GM19240 (cell line): ENCODE data around the gene CSNK1A1.
"Not testable (repeated sequence)": the region's sequence is repeated elsewhere in the genome, so short reads cannot be mapped to it uniquely, and the experiment has no call there.

Source experiments
- DNase-seq: peaks from one replicate; pipeline ENCODE4 v3.0.0; 2011; ENCODE audit warnings: low spot score; ENCODE audit not compliant: insufficient read length

CSNK1A1 gene

GRCh38 chr5:149551227-149552037 is at the start of gene CSNK1A1:
Gene CSNK1A1, minus strand, starts transcription at chr5:149551439. Its CDS starts 475 bp downstream, at chr5:149550964.
- peak; percentile 90 for DNase-seq

DNA sequence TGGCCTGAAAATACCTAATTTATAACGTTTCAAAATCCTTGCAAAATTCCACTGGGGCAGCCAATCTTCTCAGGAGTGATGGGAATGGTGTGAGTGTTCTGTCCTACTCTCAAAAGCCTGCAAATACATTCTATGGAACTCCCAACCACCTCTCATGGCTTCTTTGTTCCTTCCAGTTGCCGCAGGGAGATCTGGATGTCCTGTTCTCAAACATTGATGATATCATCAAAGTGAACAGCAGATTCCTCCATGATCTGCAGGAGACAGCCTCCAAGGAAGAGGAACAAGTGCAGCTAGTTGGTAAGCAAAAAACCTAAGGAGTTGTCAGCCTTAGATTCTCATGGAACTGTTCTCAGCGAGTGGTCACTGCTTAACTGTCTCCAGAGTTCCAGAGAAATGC is 49.7 kb upstream of the CSNK1A1 start:
- DNase-seq, result no peak

DNA sequence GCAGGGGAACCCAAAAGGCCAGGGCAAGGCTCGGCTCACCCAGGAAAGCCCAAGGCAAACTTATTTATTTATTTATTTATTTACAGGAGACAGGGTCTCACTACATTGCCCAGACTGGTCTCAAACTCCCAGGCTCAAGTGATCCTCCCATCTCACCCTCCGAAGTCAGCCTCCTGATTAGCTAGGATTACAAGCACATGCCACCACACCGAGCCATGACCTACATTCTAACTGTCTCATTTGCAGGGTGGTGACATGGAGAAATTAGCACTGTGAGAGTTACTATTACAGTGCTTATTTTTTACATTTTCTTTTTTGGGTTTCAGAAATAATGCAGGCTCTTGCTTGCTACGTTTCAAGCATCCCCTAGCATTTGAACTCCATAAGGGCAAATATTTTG is 48.1 kb upstream of the CSNK1A1 start:
- no peak for DNase-seq

- DNase-seq, result no peak
Observed at GRCh38 chr5:149598966-149599365, 47.7 kb upstream of the CSNK1A1 start.

DNA sequence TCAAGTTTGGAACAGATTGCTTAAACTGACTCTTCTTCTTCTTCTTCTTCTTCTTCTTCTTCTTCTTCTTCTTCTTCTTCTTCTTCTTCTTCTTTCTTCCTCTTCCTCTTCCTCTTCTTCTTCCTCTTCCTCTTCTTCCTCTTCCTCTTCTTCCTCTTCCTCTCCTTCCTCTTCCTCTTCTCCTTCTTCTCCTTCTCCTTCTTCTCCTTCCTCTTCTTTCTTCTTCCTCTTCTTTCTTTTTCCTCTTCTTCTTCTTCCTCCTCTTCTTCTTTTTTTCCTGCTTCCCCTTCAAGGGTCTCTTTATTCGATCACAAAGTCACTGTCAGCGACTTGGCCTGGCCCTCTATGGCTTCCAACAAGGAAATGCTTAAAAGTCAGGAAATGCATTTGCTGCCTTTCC is 47.0 kb upstream of the CSNK1A1 start:
- DNase-seq, result not testable (repeated sequence)

DNA sequence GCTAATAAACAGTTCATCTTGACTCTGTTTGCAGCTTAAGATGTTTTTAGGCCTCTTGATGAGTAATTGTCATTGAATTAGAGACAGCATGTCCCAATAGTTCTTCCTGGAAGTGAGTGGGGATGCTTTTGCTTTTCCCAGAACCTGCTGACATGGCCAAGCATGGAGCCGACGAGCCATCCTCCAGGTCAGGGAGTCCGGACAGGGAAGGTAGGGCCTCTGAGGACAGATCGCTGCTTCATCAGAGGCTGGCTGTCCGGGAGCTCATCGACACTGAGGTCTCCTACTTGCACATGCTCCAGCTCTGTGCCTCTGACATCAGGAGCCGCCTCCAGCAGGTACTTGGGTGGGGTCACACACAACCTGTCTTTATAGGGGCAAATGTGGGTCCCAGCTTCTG is 46.4 kb upstream of the CSNK1A1 start:
- no peak for DNase-seq

GRCh38 chr5:149596712-149597111 is 45.5 kb upstream of the CSNK1A1 start:
- no peak for DNase-seq

DNA sequence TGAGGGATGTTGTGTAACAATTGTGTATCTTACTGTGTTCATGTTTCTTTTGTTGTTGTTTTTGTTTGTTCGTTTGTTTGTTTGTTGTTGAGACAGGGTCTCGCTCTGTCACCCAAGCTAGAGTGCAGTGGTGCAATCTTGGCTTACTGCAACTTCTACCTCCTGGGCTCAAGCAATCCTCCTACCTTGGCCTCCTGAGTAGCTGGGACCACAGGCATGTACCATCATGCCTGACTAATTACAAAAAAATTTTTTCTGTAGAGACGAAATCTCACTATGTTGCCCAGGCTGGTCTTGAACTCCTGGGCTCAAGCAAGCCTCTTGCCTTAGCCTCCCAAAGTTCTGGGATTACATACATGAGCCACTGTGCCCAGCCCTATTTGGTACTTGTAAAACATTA is 43.9 kb upstream of the CSNK1A1 start:
- DNase-seq, result not testable (repeated sequence)

- no peak for DNase-seq
Observed at GRCh38 chr5:149594206-149594895, 43.1 kb upstream of the CSNK1A1 start.

- DNase-seq, result no peak
Observed at GRCh38 chr5:149593370-149593769, 42.1 kb upstream of the CSNK1A1 start.

- DNase-seq, result no peak
Observed at GRCh38 chr5:149588936-149589335, 37.7 kb upstream of the CSNK1A1 start.

DNA sequence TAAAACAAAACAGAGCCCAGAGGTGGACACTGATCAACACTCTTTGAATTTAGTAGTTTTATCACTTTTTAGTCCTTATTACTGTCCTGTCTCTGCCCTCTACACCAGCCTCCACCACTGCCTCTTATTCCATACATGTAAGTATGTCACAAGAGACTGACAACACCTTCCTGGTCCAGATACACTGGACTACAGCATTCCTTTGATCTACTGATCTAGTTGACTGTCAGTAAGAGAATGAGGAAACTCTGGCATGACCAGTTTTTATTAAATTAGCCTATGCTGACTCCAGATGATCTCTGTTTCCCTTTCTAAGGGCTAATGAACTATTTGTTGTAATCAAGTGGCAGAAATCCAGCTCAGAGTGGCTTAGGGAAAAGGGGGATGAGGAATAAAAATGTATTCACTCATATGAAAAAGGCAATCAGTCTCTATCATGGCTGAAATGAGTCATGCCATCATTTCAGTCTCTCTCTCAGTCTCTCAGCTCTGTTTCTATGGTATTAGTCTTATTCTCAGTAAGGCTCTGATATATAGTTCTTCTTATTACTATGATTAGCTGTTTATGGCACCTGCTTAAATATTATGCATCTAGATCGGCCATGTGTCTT is 35.6 kb upstream of the CSNK1A1 start:
- no peak for DNase-seq

GRCh38 chr5:149585910-149586309 is 34.7 kb upstream of the CSNK1A1 start:
- DNase-seq, result no peak

GRCh38 chr5:149584121-149584520 is 32.9 kb upstream of the CSNK1A1 start:
- no peak for DNase-seq

DNA sequence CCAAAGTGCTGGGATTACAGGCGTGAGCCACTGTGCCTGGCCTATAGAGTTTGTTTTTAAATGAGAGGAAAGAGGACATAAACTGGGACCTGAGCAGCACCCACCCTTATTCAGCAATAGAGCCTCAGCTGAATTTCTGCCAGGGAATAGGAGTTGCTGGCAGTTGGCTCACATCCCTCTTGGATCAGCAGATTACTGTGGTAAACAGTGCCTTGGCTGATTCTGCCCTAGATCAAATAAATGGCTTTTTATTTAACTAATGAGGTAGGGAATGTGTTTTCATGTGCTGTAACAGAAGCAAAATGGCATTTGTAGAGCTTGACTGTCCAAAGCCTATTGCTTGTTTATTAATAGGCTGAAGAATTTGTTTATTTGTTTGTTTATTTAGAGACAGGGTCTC is 32.2 kb upstream of the CSNK1A1 start:
- no peak for DNase-seq

DNA sequence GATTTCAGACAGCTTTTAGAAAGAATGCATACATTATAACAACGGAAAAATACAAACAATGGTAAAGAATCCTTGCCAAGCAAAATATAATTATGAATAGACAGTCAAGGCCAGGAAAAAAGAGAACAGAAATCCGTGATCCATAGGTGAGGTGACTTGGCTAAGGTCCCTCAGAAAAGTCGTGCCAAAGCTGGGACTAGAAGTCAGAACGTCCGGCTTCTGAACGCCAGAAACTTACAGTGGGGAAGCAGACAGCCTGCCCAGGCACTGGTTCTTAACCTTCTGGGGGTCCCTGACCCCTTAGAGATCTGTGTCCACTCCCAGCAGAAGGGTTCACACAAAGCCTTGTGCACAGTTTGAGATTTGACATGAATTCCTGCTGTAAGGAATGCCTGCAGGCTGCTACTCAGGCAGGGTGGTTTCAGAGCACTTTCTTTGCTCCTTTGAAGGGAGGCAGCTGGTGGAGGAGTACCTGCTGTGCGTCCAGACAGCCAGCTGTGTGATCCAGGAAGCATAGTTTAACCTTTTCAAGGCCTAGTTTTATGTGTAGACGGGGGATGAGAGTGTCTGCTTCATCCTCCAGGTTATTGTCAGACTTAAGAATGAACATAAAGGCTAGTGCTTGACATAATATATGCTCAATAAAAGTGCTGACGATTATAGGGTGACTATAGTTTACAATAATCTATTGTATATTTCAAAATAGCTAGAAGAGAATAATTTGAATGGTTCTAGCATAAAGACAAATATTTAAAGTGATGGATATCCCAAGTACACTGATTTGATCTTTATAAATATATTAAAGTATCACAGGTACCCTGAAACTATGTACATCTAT is 30.9 kb upstream of the CSNK1A1 start:
- no peak for DNase-seq

GRCh38 chr5:149581192-149581861 is 30.1 kb upstream of the CSNK1A1 start, which contains the start of gene ARHGEF37:
Gene ARHGEF37, plus strand, starts transcription at chr5:149581498. Its CDS starts 16,272 bp downstream, at chr5:149597770.
- no peak for DNase-seq

DNA sequence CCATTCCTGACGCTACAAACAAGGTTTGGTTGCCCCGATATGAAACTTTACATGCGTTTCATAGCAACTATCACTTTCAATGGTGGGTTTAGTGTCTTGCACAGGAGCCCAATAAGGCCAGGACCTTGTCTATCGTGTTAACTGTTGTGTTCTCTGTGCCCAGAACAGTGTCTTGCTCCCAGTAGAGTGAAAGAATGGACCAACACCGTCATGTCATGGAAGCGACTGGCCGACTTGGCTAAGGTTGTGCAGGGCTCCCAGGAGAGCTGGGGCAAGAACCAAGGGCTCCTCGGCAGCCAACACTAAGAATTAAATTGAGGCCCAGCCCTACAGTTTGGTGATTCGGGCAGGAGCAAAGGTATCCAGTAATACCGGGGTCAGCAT is 29.6 kb upstream of the CSNK1A1 start:
- DNase-seq, result no peak

DNA sequence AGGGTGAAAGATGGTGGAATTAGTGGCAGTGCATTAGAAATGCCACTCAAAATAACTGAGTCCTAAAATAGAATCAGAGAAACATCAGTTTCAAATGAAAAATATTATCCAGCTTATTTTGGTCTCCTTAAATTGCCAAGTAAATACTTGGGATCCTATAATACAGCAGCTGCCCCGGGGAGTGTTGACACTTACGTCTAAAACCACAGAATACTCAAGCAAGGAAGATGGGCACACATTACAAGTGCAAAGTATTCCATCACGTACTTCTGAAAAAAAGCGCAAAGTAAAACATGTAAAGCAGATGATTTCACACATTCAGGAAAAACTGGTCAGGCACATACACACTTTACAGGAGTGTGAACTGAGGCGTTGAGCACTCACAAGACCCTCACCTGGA is 27.7 kb upstream of the CSNK1A1 start:
- no peak for DNase-seq

- no peak for DNase-seq
Observed at GRCh38 chr5:149576021-149576420, 24.8 kb upstream of the CSNK1A1 start.

DNA sequence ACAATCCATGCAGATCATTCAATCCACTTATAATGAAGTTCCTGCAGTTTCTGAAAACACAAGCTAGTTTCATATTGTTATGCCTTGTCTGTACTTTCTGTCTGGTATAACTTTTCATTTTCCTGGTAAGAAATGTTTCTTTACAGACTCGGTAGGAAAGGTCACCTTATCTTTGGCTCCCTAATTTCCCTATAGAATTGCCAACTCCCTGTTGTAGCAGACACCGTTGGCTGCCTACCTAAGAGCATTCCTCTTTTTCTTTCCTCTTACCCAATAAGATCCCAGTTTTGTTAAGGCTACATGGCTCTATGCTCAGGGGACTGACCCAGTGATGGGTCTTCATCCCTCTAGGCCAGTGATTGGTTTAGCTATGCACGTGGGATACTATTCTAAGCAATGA is 23.9 kb upstream of the CSNK1A1 start:
- no peak for DNase-seq
